ENCODE results near the gene INPP5D. TPM values are rescaled to one million over a fixed set of nuclear protein-coding genes. Genes with fewer than 3 reads are reported as not detected.

INPP5D gene
- total and polyA plus RNA-seq, 4 donors: 2.9 to 18.8 (median 6.6) TPM

GRCh38 chr2:233236820-233237589 is 176.9 kb downstream of the INPP5D start:
- H3K9me3 ChIP-seq (ENCODE audit: control insufficient read depth in 4 of 4, low read length in 3 of 4): peaks cover 0 to 3% (median 0%) of the 10 kb centered on the region in 4 donors
- no peak overlapping the region for H3K9ac ChIP-seq (ENCODE audit: low read depth in 1 of 2, low read length in 2 of 2)
- TF ChIP-seq ZBTB33 (IDR thresholded peaks at IDR 0.05) (no peak), EGR1 (IDR thresholded peaks at IDR 0.05; ENCODE audit: low read depth in 2 of 2) (no peak), YY1 (IDR thresholded peaks at IDR 0.05) (no peak), FOXA1 (IDR thresholded peaks at IDR 0.05) (no peak), NR2F2 (IDR thresholded peaks at IDR 0.05) (no peak)
- TF ChIP-seq, protein P1, sequence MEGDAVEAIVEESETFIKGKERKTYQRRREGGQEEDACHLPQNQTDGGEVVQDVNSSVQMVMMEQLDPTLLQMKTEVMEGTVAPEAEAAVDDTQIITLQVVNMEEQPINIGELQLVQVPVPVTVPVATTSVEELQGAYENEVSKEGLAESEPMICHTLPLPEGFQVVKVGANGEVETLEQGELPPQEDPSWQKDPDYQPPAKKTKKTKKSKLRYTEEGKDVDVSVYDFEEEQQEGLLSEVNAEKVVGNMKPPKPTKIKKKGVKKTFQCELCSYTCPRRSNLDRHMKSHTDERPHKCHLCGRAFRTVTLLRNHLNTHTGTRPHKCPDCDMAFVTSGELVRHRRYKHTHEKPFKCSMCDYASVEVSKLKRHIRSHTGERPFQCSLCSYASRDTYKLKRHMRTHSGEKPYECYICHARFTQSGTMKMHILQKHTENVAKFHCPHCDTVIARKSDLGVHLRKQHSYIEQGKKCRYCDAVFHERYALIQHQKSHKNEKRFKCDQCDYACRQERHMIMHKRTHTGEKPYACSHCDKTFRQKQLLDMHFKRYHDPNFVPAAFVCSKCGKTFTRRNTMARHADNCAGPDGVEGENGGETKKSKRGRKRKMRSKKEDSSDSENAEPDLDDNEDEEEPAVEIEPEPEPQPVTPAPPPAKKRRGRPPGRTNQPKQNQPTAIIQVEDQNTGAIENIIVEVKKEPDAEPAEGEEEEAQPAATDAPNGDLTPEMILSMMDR (IDR thresholded peaks at IDR 0.05; ENCODE audit: low read depth, low read length, missing input control): no peak
- TF ChIP-seq, protein P2, sequence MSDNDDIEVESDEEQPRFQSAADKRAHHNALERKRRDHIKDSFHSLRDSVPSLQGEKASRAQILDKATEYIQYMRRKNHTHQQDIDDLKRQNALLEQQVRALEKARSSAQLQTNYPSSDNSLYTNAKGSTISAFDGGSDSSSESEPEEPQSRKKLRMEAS (IDR thresholded peaks at IDR 0.05): no peak
- 92% methylated on average over 7 of the region's 7 CpGs for WGBS
- H3K27ac ChIP-seq (ENCODE audit: low read depth in 1 of 2, low read length in 2 of 2): no peak overlapping the region
- H3K4me1 ChIP-seq (ENCODE audit: control insufficient read depth in 4 of 4, insufficient read depth in 4 of 4, low read length in 3 of 4): no peaks in the 10 kb centered on the region
- no peak overlapping the region for H3K4me3 ChIP-seq (ENCODE audit: low read depth in 1 of 3, low read length in 3 of 3)
- no peaks in the 10 kb centered on the region for H3K27me3 ChIP-seq (ENCODE audit: control insufficient read depth in 4 of 4, insufficient read depth in 4 of 4, low read length in 3 of 4)
- no peaks in the 10 kb centered on the region for H3K36me3 ChIP-seq (ENCODE audit: control insufficient read depth in 4 of 4, insufficient read depth in 3 of 4, low read depth in 1 of 4, low read length in 3 of 4)
- DNase-seq (ENCODE audit: low spot score): no peak

DNA sequence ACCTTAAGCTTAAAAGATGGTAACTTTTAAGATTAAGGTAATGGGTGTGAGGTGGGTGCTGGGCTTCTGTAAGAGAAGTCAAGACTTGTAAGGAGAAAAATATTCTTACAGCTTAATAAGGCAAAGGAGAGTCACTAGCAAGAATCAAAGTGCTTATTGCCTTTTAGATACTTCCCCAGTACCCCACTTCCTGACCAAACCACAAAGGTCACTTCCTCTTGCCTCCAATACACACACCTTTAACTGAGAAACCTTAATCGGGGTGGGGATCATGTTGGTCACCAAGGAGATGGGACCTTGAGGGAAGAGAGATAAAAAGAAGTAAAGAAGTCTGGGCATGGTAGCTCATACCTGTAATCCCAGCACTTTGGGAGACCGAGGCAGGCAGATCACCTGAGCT is 180.8 kb downstream of the INPP5D start:
- Histone ChIP-seq H3K36me3 (ENCODE audit: control insufficient read depth in 4 of 4, insufficient read depth in 3 of 4, low read depth in 1 of 4, low read length in 3 of 4) (no peaks in the 10 kb centered on the region), H3K4me3 (ENCODE audit: low read depth in 1 of 3, low read length in 3 of 3) (no peak overlapping the region)

DNA sequence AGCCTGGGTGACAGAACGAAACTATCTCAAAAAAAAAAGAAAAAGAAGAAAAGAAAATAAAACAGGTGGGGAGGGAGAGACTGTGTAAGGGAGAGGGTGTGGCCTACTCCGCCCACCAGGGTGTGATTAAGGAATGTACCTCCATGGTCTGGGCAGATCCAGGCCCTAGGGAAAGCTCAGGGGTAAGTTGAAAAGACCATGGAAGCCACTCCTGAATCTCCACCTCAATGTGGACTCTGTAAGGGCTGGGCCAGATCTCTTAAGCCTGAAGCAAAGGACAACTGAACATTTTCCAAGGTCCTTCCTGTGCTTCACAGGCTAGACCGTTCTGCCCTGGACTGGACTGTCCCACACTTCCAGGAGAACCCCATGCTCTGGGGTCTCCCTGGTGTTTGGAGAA is 181.7 kb downstream of the INPP5D start:
- Histone ChIP-seq H3K9me3 (ENCODE audit: control insufficient read depth in 4 of 4, low read length in 3 of 4) (peaks cover 0 to 3% (median 0%) of the 10 kb centered on the region in 4 donors), H3K4me1 (ENCODE audit: control insufficient read depth in 4 of 4, insufficient read depth in 4 of 4, low read length in 3 of 4) (no peaks in the 10 kb centered on the region), H3K27me3 (ENCODE audit: control insufficient read depth in 4 of 4, insufficient read depth in 4 of 4, low read length in 3 of 4) (no peaks in the 10 kb centered on the region), H3K9ac (ENCODE audit: low read depth in 1 of 2, low read length in 2 of 2) (no peak overlapping the region), H3K27ac (ENCODE audit: low read depth in 1 of 2, low read length in 2 of 2) (no peak overlapping the region), H3K36me3 (ENCODE audit: control insufficient read depth in 4 of 4, insufficient read depth in 3 of 4, low read depth in 1 of 4, low read length in 3 of 4) (no peaks in the 10 kb centered on the region), H3K4me3 (ENCODE audit: low read depth in 1 of 3, low read length in 3 of 3) (no peak overlapping the region)
- no peak for DNase-seq (ENCODE audit: low spot score)
- 79% methylated on average over 3 of the region's 3 CpGs for WGBS
- no peak for TF ChIP-seq SP1 (IDR thresholded peaks at IDR 0.05)
- no peak for TF ChIP-seq YY1 (IDR thresholded peaks at IDR 0.05)

More for the DNA sequence above, 180.8 kb downstream of the INPP5D start:
- DNase-seq (ENCODE audit: low spot score): no peak
- Histone ChIP-seq H3K9ac (ENCODE audit: low read depth in 1 of 2, low read length in 2 of 2) (no peak overlapping the region), H3K4me1 (ENCODE audit: control insufficient read depth in 4 of 4, insufficient read depth in 4 of 4, low read length in 3 of 4) (no peaks in the 10 kb centered on the region), H3K27ac (ENCODE audit: low read depth in 1 of 2, low read length in 2 of 2) (no peak overlapping the region), H3K27me3 (ENCODE audit: control insufficient read depth in 4 of 4, insufficient read depth in 4 of 4, low read length in 3 of 4) (no peaks in the 10 kb centered on the region), H3K9me3 (ENCODE audit: control insufficient read depth in 4 of 4, low read length in 3 of 4) (peaks cover 0 to 3% (median 0%) of the 10 kb centered on the region in 4 donors)
- 63% methylated on average over 2 of the region's 2 CpGs for whole genome bisulfite sequencing
- TF ChIP-seq, protein P3, sequence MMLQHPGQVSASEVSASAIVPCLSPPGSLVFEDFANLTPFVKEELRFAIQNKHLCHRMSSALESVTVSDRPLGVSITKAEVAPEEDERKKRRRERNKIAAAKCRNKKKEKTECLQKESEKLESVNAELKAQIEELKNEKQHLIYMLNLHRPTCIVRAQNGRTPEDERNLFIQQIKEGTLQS (IDR thresholded peaks at IDR 0.05): no peak
- TF ChIP-seq FOXA2 (IDR thresholded peaks at IDR 0.05) (no peak), TAF1 (conservative IDR thresholded peaks at IDR 0.05) (no peak)

Data from liver (tissue), 9 donors.